H9 (cell line): ENCODE data around the gene SCRG1. TPM values are rescaled to one million over a fixed set of nuclear protein-coding genes. Genes with fewer than 3 reads are reported as not detected.

ENCODE experiments used
- DNase-seq: peaks from one replicate; pipeline ENCODE4 v3.0.0-alpha.2; 2017
- H2AFZ ChIP-seq: one replicate; pipeline ENCODE4 v1.6.1; 2013; ENCODE audit warnings: mild to moderate bottlenecking, low read length, control low read depth, moderate library complexity
- H2AK5ac ChIP-seq: 2 replicates; pipeline ENCODE4 v1.6.1; 2013; ENCODE audit warnings: low read length, control low read depth, mixed read lengths; ENCODE audit not compliant: insufficient read length
- H2BK120ac ChIP-seq: one replicate; pipeline ENCODE4 v1.6.1; 2013; ENCODE audit warnings: low read depth, mild to moderate bottlenecking, low read length, control low read depth, inconsistent platforms; ENCODE audit not compliant: poor library complexity, severe bottlenecking
- H2BK12ac ChIP-seq: 2 replicates; pipeline ENCODE4 v1.6.1; 2013; ENCODE audit warnings: low read length, control low read depth, mixed read lengths, low read depth; ENCODE audit not compliant: insufficient read length
- H2BK15ac ChIP-seq: 2 replicates; pipeline ENCODE4 v1.6.1; 2013; ENCODE audit warnings: low read depth, low read length, control low read depth
- H2BK20ac ChIP-seq: one replicate; pipeline ENCODE4 v1.6.1; 2013; ENCODE audit warnings: low read depth, mild to moderate bottlenecking, low read length, control low read depth, inconsistent platforms; ENCODE audit not compliant: poor library complexity, severe bottlenecking
- H2BK5ac ChIP-seq: 2 replicates; pipeline ENCODE4 v1.6.1; 2013; ENCODE audit warnings: low read length, control low read depth, mixed read lengths; ENCODE audit not compliant: insufficient read length
- H3K14ac ChIP-seq: 2 replicates; pipeline ENCODE4 v1.6.1; 2013; ENCODE audit warnings: low read length, control low read depth; ENCODE audit not compliant: insufficient read depth
- H3K18ac ChIP-seq: 2 replicates; pipeline ENCODE4 v1.6.1; 2013; ENCODE audit warnings: low read depth, mild to moderate bottlenecking, mixed read lengths, low read length, control low read depth; ENCODE audit not compliant: insufficient read length
- H3K23ac ChIP-seq: 2 replicates; pipeline ENCODE4 v1.6.1; 2013; ENCODE audit warnings: low read length, control low read depth, mixed read lengths, low read depth; ENCODE audit not compliant: insufficient read length
- H3K23me2 ChIP-seq: 2 replicates; pipeline ENCODE4 v1.6.1; 2013; ENCODE audit warnings: low read depth, mild to moderate bottlenecking, mixed read lengths, low read length, control low read depth; ENCODE audit not compliant: insufficient read length, poor library complexity, severe bottlenecking
- H3K27ac ChIP-seq: 2 replicates; pipeline ENCODE4 v1.5.1; 2013; ENCODE audit warnings: low read length, control low read depth, mixed read lengths, low read depth; ENCODE audit not compliant: insufficient read length
- H3K27me3 ChIP-seq: 2 replicates; pipeline ENCODE4 v1.6.1; 2013; ENCODE audit warnings: low read length, control low read depth, inconsistent platforms; ENCODE audit not compliant: insufficient read depth
- H3K4ac ChIP-seq: 2 replicates; pipeline ENCODE4 v1.6.1; 2013; ENCODE audit warnings: low read depth, mild to moderate bottlenecking, control low read depth, inconsistent platforms, low read length, moderate library complexity
- H3K4me1 ChIP-seq: 2 replicates; pipeline ENCODE4 v1.6.1; 2013; ENCODE audit warnings: low read length, control low read depth, inconsistent platforms; ENCODE audit not compliant: insufficient read depth
- H3K4me2 ChIP-seq: 2 replicates; pipeline ENCODE4 v1.6.1; 2013; ENCODE audit warnings: low read length, control low read depth, mixed read lengths; ENCODE audit not compliant: insufficient read length, insufficient read depth
- H3K56ac ChIP-seq: 2 replicates; pipeline ENCODE4 v1.6.1; 2013; ENCODE audit warnings: low read depth, mild to moderate bottlenecking, mixed read lengths, low read length, control low read depth; ENCODE audit not compliant: insufficient read length
- H3K79me1 ChIP-seq: 2 replicates; pipeline ENCODE4 v1.6.1; 2013; ENCODE audit warnings: low read depth, mild to moderate bottlenecking, moderate library complexity, low read length, control low read depth, inconsistent platforms; ENCODE audit not compliant: insufficient read depth, poor library complexity, severe bottlenecking
- H3K79me2 ChIP-seq: 2 replicates; pipeline ENCODE4 v1.6.1; 2013; ENCODE audit warnings: low read length, control low read depth, inconsistent platforms; ENCODE audit not compliant: insufficient read depth
- H3K9ac ChIP-seq: 2 replicates; pipeline ENCODE4 v1.6.1; 2013; ENCODE audit warnings: low read length, control low read depth, mixed read lengths; ENCODE audit not compliant: insufficient read length; ENCODE audit errors: extremely low read depth
- H3K9me3 ChIP-seq: one replicate; pipeline ENCODE4 v1.6.1; 2013; ENCODE audit warnings: low read depth, low read length, inconsistent platforms; ENCODE audit not compliant: control insufficient read depth
- H3T11ph ChIP-seq: one replicate; pipeline ENCODE4 v1.6.1; 2013; ENCODE audit warnings: mild to moderate bottlenecking, low read length, control low read depth, inconsistent platforms
- H4K20me1 ChIP-seq: one replicate; pipeline ENCODE4 v1.6.1; 2013; ENCODE audit not compliant: control insufficient read depth, insufficient read length, insufficient read depth
- H4K5ac ChIP-seq: 2 replicates; pipeline ENCODE4 v1.6.1; 2013; ENCODE audit warnings: low read depth, mild to moderate bottlenecking, mixed read lengths, low read length, control low read depth; ENCODE audit not compliant: insufficient read length
- H4K8ac ChIP-seq: replicated peaks from 2 replicates; pipeline ENCODE4 v1.6.1; 2013; ENCODE audit warnings: low read length, control low read depth, mixed read lengths, low read depth; ENCODE audit not compliant: insufficient read length
- H4K91ac ChIP-seq: 2 replicates; pipeline ENCODE4 v1.6.1; 2013; ENCODE audit warnings: low read depth, mild to moderate bottlenecking, moderate library complexity, mixed read lengths, low read length, control low read depth; ENCODE audit not compliant: insufficient read length
- H3K27ac Mint-ChIP-seq, 3 experiments: 2 replicates in 2 of 3; 3 replicates in 1 of 3; pipeline ENCODE4 v1.8.0; 2020 to 2021; ENCODE audit warnings: mixed read lengths in 3 of 3, mild to moderate bottlenecking in 1 of 3, moderate library complexity in 1 of 3
- H3K27me3 Mint-ChIP-seq: 2 replicates; pipeline ENCODE4 v1.8.0; 2021; ENCODE audit warnings: low read depth, mild to moderate bottlenecking, moderate library complexity, mixed read lengths
- H3K36me3 Mint-ChIP-seq, 3 experiments: 2 replicates in 2 of 3; 3 replicates in 1 of 3; pipeline ENCODE4 v1.8.0; 2020 to 2021; ENCODE audit warnings: low read depth in 3 of 3, mixed read lengths in 3 of 3; ENCODE audit not compliant: insufficient read depth in 1 of 3
- H3K4me1 Mint-ChIP-seq, 2 experiments: 2 replicates each; pipeline ENCODE4 v1.8.0; 2020; ENCODE audit warnings: mixed read lengths in 2 of 2
- H3K4me3 Mint-ChIP-seq, 2 experiments: 2 replicates in 1 of 2; 3 replicates in 1 of 2; pipeline ENCODE4 v1.8.0; 2020 to 2021; ENCODE audit warnings: mild to moderate bottlenecking in 2 of 2, mixed read lengths in 2 of 2, moderate library complexity in 1 of 2
- H3K9me3 Mint-ChIP-seq, 2 experiments: 2 replicates in 1 of 2; 3 replicates in 1 of 2; pipeline ENCODE4 v1.8.0; 2020; ENCODE audit warnings: mild to moderate bottlenecking in 2 of 2, mixed read lengths in 2 of 2, moderate library complexity in 1 of 2
- CTCF ChIP-seq: fragments of 200-600 bp; sonication (generic); conservative IDR thresholded peaks from 3 replicates; pipeline ENCODE4 v1.8.0; 2021; ENCODE audit warnings: antibody characterized with exemption, mild to moderate bottlenecking
- WGBS: extraction: QIAGEN DNeasy Blood & Tissue Kit; methylation state at CpG from one replicate; pipeline ENCODE4 v1.1.7; 2013; ENCODE audit warnings: missing lambda C conversion rate, low lambda C conversion rate, mixed read lengths; ENCODE audit not compliant: insufficient read length; ENCODE audit errors: extremely low coverage; 5-methylcytosine and 5-hydroxymethylcytosine counted together
- total RNA-seq: library from RNA; stranded (reverse); gene quantifications from 2 replicates; pipeline ENCODE4 v1.2.1, GENCODE V29; 2021

The SCRG1 gene
- total RNA-seq, 1 experiment from 2014 or later = not detected

DNA sequence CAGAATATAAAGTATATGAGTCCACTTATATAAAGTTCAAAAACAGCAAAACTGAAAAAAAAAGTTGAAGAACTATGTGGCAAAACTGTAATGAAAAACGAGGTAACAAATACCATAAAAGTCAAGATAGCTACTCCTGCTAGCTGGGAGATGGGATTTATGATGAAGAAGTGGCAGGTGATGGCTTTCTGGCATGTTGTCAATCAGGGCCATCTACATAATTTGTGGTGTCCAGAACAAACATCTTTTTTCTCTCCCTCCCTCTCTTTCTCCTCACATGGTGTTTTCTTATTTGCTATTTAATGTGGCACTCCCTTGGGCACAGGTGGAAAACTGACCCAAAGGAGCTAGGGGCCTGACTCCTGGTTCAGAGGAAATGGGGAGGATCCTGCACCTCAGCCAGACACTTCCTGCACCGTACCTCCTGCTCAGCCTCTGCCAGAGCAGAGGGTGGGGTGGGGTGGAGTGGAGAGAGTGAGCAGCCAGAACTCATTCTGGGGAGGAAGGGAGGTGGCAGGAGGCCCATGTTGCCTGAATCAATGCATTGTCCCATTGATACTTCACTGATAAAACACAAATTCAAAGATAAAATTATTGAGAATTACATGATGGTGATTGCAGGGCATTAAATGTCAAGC lies 33.4 kb downstream of the SCRG1 start:
- no peaks in the 10 kb centered on the region for H3K9me3 ChIP-seq
- no CpG with 5 or more reads among the region's 2 CpGs for WGBS

More for the DNA sequence above, 33.4 kb downstream of the SCRG1 start:
- H3K27me3 ChIP-seq = no peaks in the 10 kb centered on the region
- peaks cover 10 to 11% of the 10 kb centered on the region in 2 experiments; a peak in 3 of 4 replicates for H3K4me1 Mint-ChIP-seq
- H3K27ac ChIP-seq = no peak overlapping the region
- no peak overlapping the region for H3K4ac ChIP-seq
- H3K14ac ChIP-seq = no peak overlapping the region
- H2BK15ac ChIP-seq = no peak overlapping the region
- no peak overlapping the region for H3K4me2 ChIP-seq
- no peak for DNase-seq
- H2BK5ac ChIP-seq = no peak overlapping the region
- H3K4me1 ChIP-seq = no peaks in the 10 kb centered on the region
- H2AFZ ChIP-seq = no peak overlapping the region
- H3K23ac ChIP-seq = no peak overlapping the region
- H3K79me1 ChIP-seq = no peaks in the 10 kb centered on the region
- no peak overlapping the region for H3K18ac ChIP-seq
- no peaks in the 10 kb centered on the region for H4K20me1 ChIP-seq
- H3K4me3 Mint-ChIP-seq = no peak overlapping the region
- no peak overlapping the region for H4K8ac ChIP-seq
- H3K56ac ChIP-seq = no peak overlapping the region
- no peak for TF ChIP-seq CTCF
- H3K27me3 Mint-ChIP-seq = no peaks in the 10 kb centered on the region
- H4K91ac ChIP-seq = no peak overlapping the region
- H4K5ac ChIP-seq = no peak overlapping the region
- no peak overlapping the region for H3K27ac Mint-ChIP-seq
- H3K23me2 ChIP-seq = no peaks in the 10 kb centered on the region
- H3K79me2 ChIP-seq = no peaks in the 10 kb centered on the region
- no peaks in the 10 kb centered on the region for H3K9me3 Mint-ChIP-seq
- H3K9ac ChIP-seq = no peak overlapping the region
- no peak overlapping the region for H3T11ph ChIP-seq
- H2AK5ac ChIP-seq = no peak overlapping the region
- H2BK120ac ChIP-seq = no peak overlapping the region
- no peaks in the 10 kb centered on the region for H3K36me3 Mint-ChIP-seq
- no peak overlapping the region for H2BK20ac ChIP-seq
- H2BK12ac ChIP-seq = no peak overlapping the region
